RWPE1 (cell line): ENCODE data around the gene GOLGA1.
A peak's percentile ranks its signal among the peaks of the same experiment; 100 is the strongest.

Experiments
- CTCF ChIA-PET: fragments of 350-600 bp; sonication (Branson Sonifier 250); formaldehyde crosslinking; extraction: SDS; loops from one replicate; lab custom pipeline; 2021; lab: Yijun Ruan, JAX
- POLR2A ChIA-PET: fragments of 400-600 bp; formaldehyde crosslinking; extraction: SDS; loops from one replicate; lab custom pipeline; 2020; ENCODE audit warnings: antibody characterized with exemption; ENCODE audit not compliant: low non-redundant PET; lab: Yijun Ruan, JAX
- DNase-seq: peaks from one replicate; pipeline ENCODE4 v3.0.0; 2012; ENCODE audit warnings: low spot score
- H3K27ac ChIP-seq: fragments of 450-650 bp; 2 replicates; pipeline ENCODE4 v1.5.1; 2017
- TF ChIP-seq, protein P1 (sequence below): fragments of 450-650 bp; conservative IDR thresholded peaks from 2 replicates; pipeline ENCODE4 v1.5.1; 2017; ENCODE audit warnings: low read depth, mild to moderate bottlenecking

GOLGA1 gene

DNA sequence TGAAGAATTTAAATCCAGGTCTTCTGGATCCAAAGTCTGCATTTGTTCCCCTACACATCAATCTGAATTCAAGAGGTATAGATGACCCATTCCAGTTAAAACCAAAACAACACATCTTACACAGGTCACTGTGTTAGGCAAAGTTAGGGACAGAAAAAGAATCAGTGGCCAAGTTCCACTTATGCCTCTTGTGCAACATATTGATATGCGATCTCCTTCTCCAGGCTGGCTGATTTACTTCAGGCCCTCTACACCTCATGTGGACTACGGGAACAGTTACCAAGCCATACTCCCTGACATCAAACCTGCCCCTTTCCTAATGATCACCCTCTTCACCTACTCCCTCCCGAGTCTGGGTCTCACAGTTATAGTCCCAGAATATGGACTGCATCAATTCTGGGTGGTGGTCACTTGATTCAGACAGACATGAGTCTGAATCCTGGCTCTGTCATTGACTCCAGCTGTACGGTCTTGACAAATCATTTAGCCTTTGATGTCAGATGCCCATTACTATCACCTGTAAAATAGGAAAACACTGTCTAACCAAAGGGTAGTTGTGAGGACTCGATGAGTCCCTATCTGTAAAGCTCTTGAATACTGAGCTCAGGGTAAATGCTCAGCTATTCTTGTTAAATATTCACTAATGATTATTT lies 26.0 kb downstream of the GOLGA1 start:
- H3K27ac ChIP-seq: no peak overlapping the region
- CTCF ChIA-PET: interaction anchor here (0.6 kb wide), 1 partner anchor 51 kb away, joined by 3 read pairs; no protein-coding TSS in a partner anchor
- no peak for DNase-seq
- POLR2A ChIA-PET: no interaction called here
- TF ChIP-seq, protein P1, sequence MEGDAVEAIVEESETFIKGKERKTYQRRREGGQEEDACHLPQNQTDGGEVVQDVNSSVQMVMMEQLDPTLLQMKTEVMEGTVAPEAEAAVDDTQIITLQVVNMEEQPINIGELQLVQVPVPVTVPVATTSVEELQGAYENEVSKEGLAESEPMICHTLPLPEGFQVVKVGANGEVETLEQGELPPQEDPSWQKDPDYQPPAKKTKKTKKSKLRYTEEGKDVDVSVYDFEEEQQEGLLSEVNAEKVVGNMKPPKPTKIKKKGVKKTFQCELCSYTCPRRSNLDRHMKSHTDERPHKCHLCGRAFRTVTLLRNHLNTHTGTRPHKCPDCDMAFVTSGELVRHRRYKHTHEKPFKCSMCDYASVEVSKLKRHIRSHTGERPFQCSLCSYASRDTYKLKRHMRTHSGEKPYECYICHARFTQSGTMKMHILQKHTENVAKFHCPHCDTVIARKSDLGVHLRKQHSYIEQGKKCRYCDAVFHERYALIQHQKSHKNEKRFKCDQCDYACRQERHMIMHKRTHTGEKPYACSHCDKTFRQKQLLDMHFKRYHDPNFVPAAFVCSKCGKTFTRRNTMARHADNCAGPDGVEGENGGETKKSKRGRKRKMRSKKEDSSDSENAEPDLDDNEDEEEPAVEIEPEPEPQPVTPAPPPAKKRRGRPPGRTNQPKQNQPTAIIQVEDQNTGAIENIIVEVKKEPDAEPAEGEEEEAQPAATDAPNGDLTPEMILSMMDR: no peak

DNA sequence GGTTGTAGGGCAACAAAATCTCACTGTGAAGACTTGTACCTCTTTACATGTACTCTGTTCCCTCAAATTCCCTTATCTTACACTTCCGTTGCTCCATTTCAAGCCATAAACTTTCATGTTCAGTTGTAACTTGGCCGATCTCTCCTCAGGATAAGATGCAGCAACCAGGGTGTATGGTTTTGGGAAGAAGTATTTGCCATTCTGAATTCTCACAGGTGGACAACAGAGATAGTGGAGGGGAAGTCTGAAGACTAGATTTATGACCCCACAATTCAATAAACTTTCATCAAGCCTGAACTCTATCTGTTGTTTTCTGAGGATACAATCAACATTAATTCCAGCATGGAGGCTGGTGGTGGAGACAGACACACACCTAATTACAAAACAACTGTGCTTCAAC lies 27.5 kb downstream of the GOLGA1 start:
- ChIA-PET POLR2A (no interaction called here), CTCF (interaction anchor here (0.9 kb wide), 1 partner anchor 19 kb away, joined by 5 read pairs; no protein-coding TSS in a partner anchor)
- TF ChIP-seq, protein P1: no peak
- DNase-seq: no peak
- H3K27ac ChIP-seq: no peak overlapping the region

- TF ChIP-seq, protein P1: no peak
- ChIA-PET CTCF (interaction anchor here (0.8 kb wide), 1 partner anchor 11 kb away, joined by 4 read pairs; no protein-coding TSS in a partner anchor), POLR2A (no interaction called here)
- no peak overlapping the region for H3K27ac ChIP-seq
- no peak for DNase-seq
These were observed 29.1 kb downstream of the GOLGA1 start for GRCh38 chr9:124911766-124912165.

DNA sequence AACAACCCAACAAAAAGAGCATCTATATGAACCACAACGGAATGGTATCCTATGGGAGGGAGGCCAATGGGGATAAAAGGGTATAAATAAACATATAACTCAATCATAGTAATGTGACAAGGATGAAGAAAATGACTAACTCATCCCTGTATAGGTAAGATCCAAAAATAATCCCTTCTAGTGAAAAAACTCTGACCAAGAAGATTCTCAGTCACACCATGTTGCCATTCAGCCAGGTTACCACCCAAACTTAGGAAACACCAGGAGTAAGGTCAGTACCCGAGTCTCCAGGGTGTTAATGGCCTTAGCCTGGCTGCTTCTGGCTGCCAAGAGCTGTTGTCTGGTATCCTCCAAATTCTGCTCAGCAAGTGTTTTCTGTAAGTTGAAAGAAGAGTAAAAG lies 32.8 kb downstream of the GOLGA1 start:
- DNase-seq: no peak
- TF ChIP-seq, protein P1: no peak
- ChIA-PET CTCF (interaction anchor here (0.6 kb wide), 1 partner anchor 17 kb away, joined by 3 read pairs; no protein-coding TSS in a partner anchor), POLR2A (no interaction called here)
- no peak overlapping the region for H3K27ac ChIP-seq

DNA sequence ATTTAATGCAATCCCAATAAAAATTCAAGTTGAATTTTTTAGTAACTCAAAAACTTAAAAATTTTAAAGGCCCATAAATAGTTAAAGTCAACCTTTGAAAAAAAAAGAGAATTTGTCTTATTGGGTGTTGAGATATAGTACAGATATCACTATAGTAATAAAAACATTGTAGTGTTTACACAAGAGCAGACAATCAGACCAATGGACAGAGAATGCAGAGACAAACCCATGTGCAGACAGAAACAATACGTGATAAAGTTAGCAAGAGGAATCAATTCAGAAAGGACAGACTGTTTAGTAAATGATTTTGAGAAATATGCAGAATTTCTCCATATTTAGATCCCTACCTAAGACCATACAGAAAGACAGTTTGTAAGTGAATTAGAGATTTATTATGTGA lies 33.9 kb downstream of the GOLGA1 start:
- H3K27ac ChIP-seq: no peak overlapping the region
- ChIA-PET POLR2A (no interaction called here), CTCF (no interaction called here)
- TF ChIP-seq, protein P1: no peak
- no peak for DNase-seq

DNA sequence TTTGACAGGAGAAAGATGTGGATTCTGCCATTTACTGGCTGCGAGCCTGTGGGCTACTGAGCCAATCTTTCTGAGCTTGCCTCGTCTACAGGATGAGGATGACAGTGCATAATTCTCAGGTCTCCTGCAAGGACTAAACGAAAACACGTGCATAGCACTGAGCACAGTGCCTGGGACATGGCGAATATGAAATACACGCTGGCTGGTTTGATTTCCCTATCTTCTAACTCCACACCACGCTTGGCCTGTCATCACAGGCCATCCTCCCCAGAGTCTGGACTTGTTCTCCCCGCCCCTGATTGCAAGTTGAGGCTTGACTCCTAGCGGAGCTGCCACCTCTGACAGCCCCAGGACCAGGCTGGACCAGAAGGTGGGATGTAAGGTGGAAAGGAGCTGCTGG lies 41.0 kb downstream of the GOLGA1 start:
- peak overlapping the region; percentile 59 for H3K27ac ChIP-seq

More for the DNA sequence above, 41.0 kb downstream of the GOLGA1 start:
- ChIA-PET CTCF (interaction anchor here (0.7 kb wide), 1 partner anchor 127 kb away, joined by 3 read pairs; no protein-coding TSS in a partner anchor), POLR2A (interaction anchor here (0.7 kb wide), 1 partner anchor 73 kb away, joined by 4 read pairs; no protein-coding TSS in a partner anchor)
- DNase-seq: peak; percentile 70
- TF ChIP-seq, protein P1: no peak
